Measurements from ENCODE around the gene CASQ1. TPM values are rescaled to one million over a fixed set of nuclear protein-coding genes. Genes with fewer than 3 reads are reported as not detected.

Gene CASQ1
- total RNA-seq, 3 donors from 2014 or later: not detected

GRCh38 chr1:160178731-160179130 lies 11.6 kb upstream of the CASQ1 start:
- H3K4me1 Mint-ChIP-seq (ENCODE audit: low read depth): peaks cover 3% of the 10 kb centered on the region
- DNase-seq (no peak), ATAC-seq (no peak)
- peaks cover 7% of the 10 kb centered on the region for H3K27me3 Mint-ChIP-seq (ENCODE audit: low read depth)
- no peak overlapping the region for H3K4me3 Mint-ChIP-seq
- no peaks in the 10 kb centered on the region for H3K36me3 Mint-ChIP-seq (ENCODE audit: insufficient read depth)
- no peaks in the 10 kb centered on the region for H3K9me3 Mint-ChIP-seq

DNA sequence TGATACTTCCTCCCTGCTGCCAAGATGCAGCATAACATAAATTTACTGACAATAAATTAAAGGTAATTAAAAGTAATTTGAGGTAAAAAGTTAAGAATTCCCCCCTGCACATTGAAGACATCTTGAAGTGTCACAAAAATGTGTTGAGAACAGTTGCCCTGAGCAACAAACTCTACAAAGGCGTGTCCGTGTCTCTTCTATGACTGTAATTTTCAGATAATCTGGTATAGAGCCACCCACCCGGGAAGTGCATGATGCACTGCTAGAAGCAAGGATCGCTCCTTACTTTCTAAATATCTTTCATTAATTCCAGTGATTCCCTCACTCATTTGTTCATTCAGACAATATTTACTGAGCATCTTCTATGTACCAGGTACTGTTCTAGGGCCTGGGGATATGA lies 11.0 kb upstream of the CASQ1 start:
- Mint-ChIP-seq H3K9me3 (no peaks in the 10 kb centered on the region), H3K4me3 (no peak overlapping the region), H3K27me3 (ENCODE audit: low read depth) (peaks cover 6% of the 10 kb centered on the region), H3K4me1 (ENCODE audit: low read depth) (peaks cover 3% of the 10 kb centered on the region), H3K36me3 (ENCODE audit: insufficient read depth) (no peaks in the 10 kb centered on the region)
- ATAC-seq (no peak), DNase-seq (no peak)

DNA sequence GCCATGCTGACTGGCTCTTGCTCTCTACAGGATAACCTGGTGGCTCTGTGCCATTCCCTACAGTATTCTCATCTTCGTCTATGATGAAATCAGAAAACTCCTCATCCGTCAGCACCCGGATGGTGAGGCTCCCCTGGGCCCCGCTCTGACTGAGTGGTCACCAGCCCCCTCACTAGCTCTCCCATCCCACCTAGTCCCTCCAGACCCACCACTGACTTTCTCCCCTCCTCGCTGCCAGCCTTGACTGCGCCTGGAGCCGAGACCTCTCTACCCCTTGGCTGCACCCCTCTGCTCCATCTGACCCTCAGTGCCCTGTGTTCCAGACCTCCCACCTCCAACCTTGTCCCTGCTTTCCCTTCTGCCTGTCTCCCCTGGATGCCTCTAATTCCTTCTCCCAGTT lies 4.1 kb upstream of the CASQ1 start:
- Mint-ChIP-seq H3K27me3 (ENCODE audit: low read depth) (peaks cover 7% of the 10 kb centered on the region), H3K4me1 (ENCODE audit: low read depth) (no peaks in the 10 kb centered on the region), H3K4me3 (no peak overlapping the region), H3K36me3 (ENCODE audit: insufficient read depth) (no peaks in the 10 kb centered on the region), H3K9me3 (no peaks in the 10 kb centered on the region)
- ATAC-seq: no peak
- DNase-seq: no peak

DNA sequence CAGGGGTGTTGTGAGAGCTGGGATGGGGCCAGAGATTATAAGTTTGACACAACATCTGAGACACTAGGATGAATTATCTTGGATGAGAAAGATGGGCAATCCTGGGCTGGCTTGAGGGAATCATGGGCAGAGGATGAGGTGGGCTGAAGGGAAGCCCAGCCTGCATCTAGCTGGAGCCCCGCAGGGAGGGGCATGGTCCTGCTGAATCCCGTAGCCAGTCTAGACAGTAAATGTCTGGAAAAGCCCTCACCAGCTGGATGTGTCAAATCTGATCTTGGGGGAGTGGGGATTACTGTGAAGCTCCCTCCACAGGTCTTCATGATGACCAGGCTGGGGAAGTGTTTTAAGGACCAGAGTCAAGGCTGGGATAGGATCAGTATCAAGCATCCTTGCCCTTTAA lies 3.6 kb upstream of the CASQ1 start:
- Mint-ChIP-seq H3K4me1 (ENCODE audit: low read depth) (no peaks in the 10 kb centered on the region), H3K27me3 (ENCODE audit: low read depth) (peaks cover 6% of the 10 kb centered on the region), H3K36me3 (ENCODE audit: insufficient read depth) (no peaks in the 10 kb centered on the region), H3K9me3 (no peaks in the 10 kb centered on the region), H3K4me3 (no peak overlapping the region)
- DNase-seq (no peak), ATAC-seq (no peak)

- Mint-ChIP-seq H3K4me3 (no peak overlapping the region), H3K36me3 (ENCODE audit: insufficient read depth) (no peaks in the 10 kb centered on the region), H3K4me1 (ENCODE audit: low read depth) (no peaks in the 10 kb centered on the region), H3K27me3 (ENCODE audit: low read depth) (peaks cover 6% of the 10 kb centered on the region), H3K9me3 (no peaks in the 10 kb centered on the region)
- ATAC-seq (no peak), DNase-seq (no peak)
Observed at GRCh38 chr1:160187407-160187806, 3.0 kb upstream of the CASQ1 start.

DNA sequence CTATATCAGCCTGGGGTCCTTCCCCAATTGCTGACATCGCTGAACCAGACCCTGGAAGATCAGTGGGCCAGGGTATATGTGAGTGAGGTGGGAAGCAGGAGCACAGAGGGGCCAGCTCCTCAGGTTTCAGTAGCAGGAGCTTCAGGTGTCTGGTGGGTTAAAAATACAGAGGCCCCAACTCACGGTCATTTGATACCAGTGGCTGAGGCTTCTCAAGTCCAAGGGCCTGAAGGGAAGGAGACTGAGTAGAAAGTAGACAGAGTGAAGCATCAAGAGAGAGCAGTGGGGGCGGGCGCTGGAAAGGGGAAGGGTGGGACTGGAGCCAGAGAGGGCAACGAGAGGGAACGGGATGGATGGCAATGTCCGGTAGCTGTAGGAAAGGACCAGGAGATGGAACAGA lies 2.0 kb upstream of the CASQ1 start:
- no peak for ATAC-seq
- Mint-ChIP-seq H3K36me3 (ENCODE audit: insufficient read depth) (no peaks in the 10 kb centered on the region), H3K9me3 (no peaks in the 10 kb centered on the region), H3K27me3 (ENCODE audit: low read depth) (peaks cover 6% of the 10 kb centered on the region), H3K4me3 (no peak overlapping the region), H3K4me1 (ENCODE audit: low read depth) (no peaks in the 10 kb centered on the region)
- no peak for DNase-seq

- Mint-ChIP-seq H3K27me3 (ENCODE audit: low read depth) (no peaks in the 10 kb centered on the region), H3K9me3 (no peaks in the 10 kb centered on the region), H3K4me3 (no peak overlapping the region), H3K36me3 (ENCODE audit: insufficient read depth) (no peaks in the 10 kb centered on the region), H3K4me1 (ENCODE audit: low read depth) (no peaks in the 10 kb centered on the region)
- no peak for ATAC-seq
- no peak for DNase-seq
Observed at GRCh38 chr1:160191756-160192155, 1.4 kb downstream of the CASQ1 start.

DNA sequence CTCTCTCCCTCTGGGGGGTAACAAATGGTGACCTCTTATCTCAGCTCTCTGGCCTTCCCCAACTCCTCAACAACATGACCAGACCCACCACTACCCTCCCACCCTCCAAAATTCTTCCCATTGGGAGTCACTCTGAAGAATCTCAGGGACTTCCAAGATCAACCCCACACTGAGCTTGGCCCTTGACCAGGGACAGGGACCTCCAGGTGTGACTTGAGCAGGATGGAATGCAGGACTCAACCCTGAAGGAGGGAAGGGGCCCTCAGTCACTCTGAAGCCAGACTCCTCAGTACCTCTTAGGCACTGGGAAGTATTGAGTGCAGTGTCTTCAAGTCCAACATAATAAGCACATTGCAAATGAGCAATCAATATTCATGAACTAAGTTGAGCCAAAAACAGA lies 1.9 kb downstream of the CASQ1 start:
- DNase-seq: no peak
- no peak for ATAC-seq
- no peaks in the 10 kb centered on the region for H3K9me3 Mint-ChIP-seq
- H3K4me3 Mint-ChIP-seq: no peak overlapping the region
- no peaks in the 10 kb centered on the region for H3K36me3 Mint-ChIP-seq (ENCODE audit: insufficient read depth)
- H3K27me3 Mint-ChIP-seq (ENCODE audit: low read depth): no peaks in the 10 kb centered on the region
- H3K4me1 Mint-ChIP-seq (ENCODE audit: low read depth): no peaks in the 10 kb centered on the region

DNA sequence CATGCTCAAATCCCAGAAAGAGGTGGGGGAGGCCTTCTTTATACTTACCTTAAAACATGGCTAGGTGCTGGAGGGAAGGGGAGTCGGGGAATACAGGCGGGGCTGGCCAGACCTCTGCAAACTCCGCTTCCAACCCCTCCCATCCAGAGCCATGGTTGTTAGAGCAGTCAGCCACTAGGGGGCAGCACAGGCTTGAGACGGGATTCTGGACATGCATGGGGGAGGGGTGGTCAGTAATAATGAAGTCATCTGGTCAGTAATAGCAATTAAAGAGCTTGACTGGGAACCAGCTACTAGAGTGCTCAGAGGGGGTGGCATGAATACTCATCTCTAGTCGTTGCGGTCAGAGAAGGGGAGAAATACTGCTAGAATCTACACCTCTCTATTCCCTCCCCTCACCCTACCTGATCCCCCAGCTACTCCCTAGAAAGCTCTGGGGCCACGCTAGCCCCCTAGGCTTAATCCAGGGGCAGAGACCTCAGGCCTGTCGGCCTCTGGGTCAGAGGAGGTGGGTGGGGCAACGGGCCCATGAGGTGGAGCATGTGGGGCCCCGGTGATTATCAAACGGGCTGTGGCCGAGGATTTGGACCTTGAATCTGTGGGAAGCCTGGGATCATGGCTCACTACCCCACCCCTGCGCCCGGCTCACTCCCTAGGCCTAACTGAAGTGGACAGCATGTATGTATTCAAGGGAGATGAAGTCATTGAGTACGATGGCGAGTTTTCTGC lies 2.9 kb downstream of the CASQ1 start:
- Mint-ChIP-seq H3K4me3 (no peak overlapping the region), H3K27me3 (ENCODE audit: low read depth) (no peaks in the 10 kb centered on the region), H3K9me3 (no peaks in the 10 kb centered on the region), H3K36me3 (ENCODE audit: insufficient read depth) (no peaks in the 10 kb centered on the region), H3K4me1 (ENCODE audit: low read depth) (no peaks in the 10 kb centered on the region)
- peak; percentile 81 for DNase-seq
- ATAC-seq: peak; percentile 84 to 89

- no peaks in the 10 kb centered on the region for H3K9me3 Mint-ChIP-seq
- no peaks in the 10 kb centered on the region for H3K4me1 Mint-ChIP-seq (ENCODE audit: low read depth)
- ATAC-seq (no peak), DNase-seq (no peak)
- H3K4me3 Mint-ChIP-seq: no peak overlapping the region
- no peaks in the 10 kb centered on the region for H3K27me3 Mint-ChIP-seq (ENCODE audit: low read depth)
- H3K36me3 Mint-ChIP-seq (ENCODE audit: insufficient read depth): no peaks in the 10 kb centered on the region
Observed at GRCh38 chr1:160193832-160194736, 3.7 kb downstream of the CASQ1 start.

DNA sequence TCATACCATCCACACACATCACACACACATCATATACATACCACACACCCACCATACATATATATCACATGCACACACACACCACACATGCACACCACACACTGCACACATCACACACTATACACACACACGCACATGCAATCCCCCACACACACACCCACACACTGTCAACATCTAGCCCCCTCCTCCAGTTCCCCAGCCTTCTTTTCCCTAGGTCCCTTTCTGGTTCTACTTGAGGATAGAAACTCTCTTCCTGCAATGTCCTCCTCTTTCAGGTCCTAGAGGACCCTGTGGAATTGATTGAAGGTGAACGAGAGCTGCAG lies 4.3 kb downstream of the CASQ1 start:
- ATAC-seq (no peak), DNase-seq (no peak)
- Mint-ChIP-seq H3K4me3 (no peak overlapping the region), H3K9me3 (no peaks in the 10 kb centered on the region), H3K27me3 (ENCODE audit: low read depth) (no peaks in the 10 kb centered on the region), H3K36me3 (ENCODE audit: insufficient read depth) (no peaks in the 10 kb centered on the region), H3K4me1 (ENCODE audit: low read depth) (no peaks in the 10 kb centered on the region)

GRCh38 chr1:160196143-160196542 lies 5.8 kb downstream of the CASQ1 start:
- H3K4me1 Mint-ChIP-seq (ENCODE audit: low read depth): no peaks in the 10 kb centered on the region
- no peak overlapping the region for H3K4me3 Mint-ChIP-seq
- no peak for DNase-seq
- no peak for ATAC-seq
- H3K36me3 Mint-ChIP-seq (ENCODE audit: insufficient read depth): no peaks in the 10 kb centered on the region
- H3K9me3 Mint-ChIP-seq: no peaks in the 10 kb centered on the region
- no peaks in the 10 kb centered on the region for H3K27me3 Mint-ChIP-seq (ENCODE audit: low read depth)

DNA sequence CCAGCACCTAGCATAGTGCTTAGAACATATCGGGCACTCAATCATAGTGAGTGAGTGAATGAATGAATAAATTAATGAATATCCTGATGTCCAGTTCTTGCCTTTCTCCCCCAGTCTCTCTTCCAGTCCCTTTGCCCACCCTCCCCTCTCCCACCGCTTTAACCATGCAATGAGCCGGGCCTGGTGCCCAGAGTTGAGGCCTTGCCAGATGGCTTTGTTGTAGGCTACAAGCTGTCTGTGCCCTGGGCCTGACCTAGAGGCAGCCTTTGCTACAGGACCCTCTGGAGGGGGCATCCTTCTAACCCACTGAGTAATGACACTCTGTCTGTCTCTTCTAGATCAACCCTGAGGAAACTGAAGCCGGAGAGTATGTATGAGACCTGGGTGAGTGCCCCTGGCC lies 6.9 kb downstream of the CASQ1 start:
- ATAC-seq (no peak), DNase-seq (no peak)
- H3K4me3 Mint-ChIP-seq: no peak overlapping the region
- H3K36me3 Mint-ChIP-seq (ENCODE audit: insufficient read depth): no peaks in the 10 kb centered on the region
- H3K4me1 Mint-ChIP-seq (ENCODE audit: low read depth): no peaks in the 10 kb centered on the region
- no peaks in the 10 kb centered on the region for H3K27me3 Mint-ChIP-seq (ENCODE audit: low read depth)
- H3K9me3 Mint-ChIP-seq: no peaks in the 10 kb centered on the region

DNA sequence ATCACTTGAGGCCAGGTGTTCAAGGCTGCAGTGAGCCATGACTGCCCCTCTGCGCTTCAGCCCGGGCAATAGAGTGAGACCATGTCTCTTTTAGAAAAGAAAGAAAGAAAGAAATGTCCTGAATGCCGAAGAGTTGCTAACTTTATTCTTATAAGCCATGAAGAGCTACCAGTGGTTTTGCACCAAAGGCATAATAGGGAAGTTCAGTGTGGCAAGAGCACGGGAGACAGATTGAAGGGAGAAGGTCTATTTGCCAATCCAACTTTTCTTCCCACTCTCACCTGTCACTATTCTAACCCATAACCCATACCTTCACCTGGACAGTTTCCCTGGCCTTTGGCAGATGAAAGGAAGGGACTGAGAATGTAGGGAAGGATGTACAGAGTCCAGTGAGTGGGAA lies 10.4 kb downstream of the CASQ1 start:
- ATAC-seq (no peak), DNase-seq (no peak)
- Mint-ChIP-seq H3K4me3 (no peak overlapping the region), H3K9me3 (no peaks in the 10 kb centered on the region), H3K27me3 (ENCODE audit: low read depth) (no peaks in the 10 kb centered on the region), H3K36me3 (ENCODE audit: insufficient read depth) (no peaks in the 10 kb centered on the region), H3K4me1 (ENCODE audit: low read depth) (peaks cover 10% of the 10 kb centered on the region)
